Upper lobe of right lung (tissue), 1 donor: ENCODE data around the gene NOD2. TPM values are rescaled to one million over a fixed set of nuclear protein-coding genes. Genes with fewer than 3 reads are reported as not detected.

Source experiments
- ATAC-seq: fragments of 200-7000 bp; cut with Tn5 transposase; one replicate; pipeline ENCODE4 v1.9.1; 2020; ENCODE audit warnings: mild to moderate bottlenecking, moderate library complexity
- DNase-seq: peaks from one replicate; pipeline ENCODE4 v3.0.0-alpha.2; 2020
- H3K27ac ChIP-seq: fragments of 200-600 bp; one replicate; pipeline ENCODE4 v1.8.0; 2022
- H3K27me3 ChIP-seq: fragments of 200-600 bp; one replicate; pipeline ENCODE4 v1.8.0; 2022; ENCODE audit warnings: mild to moderate bottlenecking
- H3K36me3 ChIP-seq: fragments of 200-600 bp; one replicate; pipeline ENCODE4 v1.8.0; 2022
- H3K4me1 ChIP-seq: fragments of 200-600 bp; one replicate; pipeline ENCODE4 v1.8.0; 2022
- H3K4me3 ChIP-seq: fragments of 200-600 bp; one replicate; pipeline ENCODE4 v1.8.0; 2022; ENCODE audit warnings: mild to moderate bottlenecking
- H3K9me3 ChIP-seq: fragments of 200-600 bp; one replicate; pipeline ENCODE4 v1.8.0; 2022
- intact Hi-C: fragments of 100-400 bp; cut with DNase I; formaldehyde crosslinking; loops from one replicate; pipeline ENCODE4 v1.11.0; 2022
- total RNA-seq: library from RNA; stranded (reverse); fragmentation: NEBNext Ultra II Directional; extraction: Animal tissue kit (Norgen Biotek cat#: 25700); gene quantifications from one replicate; pipeline ENCODE4 v1.2.1, GENCODE V29; 2021
- TF ChIP-seq, protein P1 (sequence below): fragments of 200-600 bp; IDR thresholded peaks from one replicate; pipeline ENCODE4 v1.8.0; 2022; ENCODE audit warnings: antibody characterized with exemption
- donor health status: DM: no; HTN: yes; CAD: no; lungs with severe emphysema.

The NOD2 gene
- total RNA-seq, 1 donor from 2014 or later = 4.2 TPM

DNA sequence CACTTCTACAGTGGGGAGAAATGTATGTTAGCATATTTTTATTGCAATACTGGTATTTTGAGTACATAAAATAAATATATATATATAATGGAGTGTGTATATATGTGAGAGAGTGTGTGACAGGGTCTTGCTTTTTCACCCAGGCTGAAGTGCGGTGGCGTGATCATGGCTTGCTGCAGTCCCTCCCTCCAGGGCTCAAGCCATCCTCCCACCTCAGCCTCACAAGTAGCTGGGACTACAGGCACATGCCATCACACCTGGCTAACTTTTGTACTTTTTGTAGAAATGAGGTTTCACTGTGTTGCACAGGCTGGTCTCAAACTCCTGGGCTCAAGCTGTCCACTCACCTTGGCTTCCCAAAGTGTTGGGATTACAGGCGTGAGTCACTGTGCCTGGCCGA, 52.5 kb downstream of the NOD2 start:
- Histone ChIP-seq H3K36me3 (peaks cover 15% of the 10 kb centered on the region), H3K27me3 (no peaks in the 10 kb centered on the region), H3K9me3 (no peaks in the 10 kb centered on the region), H3K4me1 (peaks cover 17% of the 10 kb centered on the region), H3K4me3 (no peak overlapping the region), H3K27ac (no peak overlapping the region)
- intact Hi-C loops = no loop called here
- TF ChIP-seq, protein P1, sequence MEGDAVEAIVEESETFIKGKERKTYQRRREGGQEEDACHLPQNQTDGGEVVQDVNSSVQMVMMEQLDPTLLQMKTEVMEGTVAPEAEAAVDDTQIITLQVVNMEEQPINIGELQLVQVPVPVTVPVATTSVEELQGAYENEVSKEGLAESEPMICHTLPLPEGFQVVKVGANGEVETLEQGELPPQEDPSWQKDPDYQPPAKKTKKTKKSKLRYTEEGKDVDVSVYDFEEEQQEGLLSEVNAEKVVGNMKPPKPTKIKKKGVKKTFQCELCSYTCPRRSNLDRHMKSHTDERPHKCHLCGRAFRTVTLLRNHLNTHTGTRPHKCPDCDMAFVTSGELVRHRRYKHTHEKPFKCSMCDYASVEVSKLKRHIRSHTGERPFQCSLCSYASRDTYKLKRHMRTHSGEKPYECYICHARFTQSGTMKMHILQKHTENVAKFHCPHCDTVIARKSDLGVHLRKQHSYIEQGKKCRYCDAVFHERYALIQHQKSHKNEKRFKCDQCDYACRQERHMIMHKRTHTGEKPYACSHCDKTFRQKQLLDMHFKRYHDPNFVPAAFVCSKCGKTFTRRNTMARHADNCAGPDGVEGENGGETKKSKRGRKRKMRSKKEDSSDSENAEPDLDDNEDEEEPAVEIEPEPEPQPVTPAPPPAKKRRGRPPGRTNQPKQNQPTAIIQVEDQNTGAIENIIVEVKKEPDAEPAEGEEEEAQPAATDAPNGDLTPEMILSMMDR = no peak
- DNase-seq (no peak), ATAC-seq (no peak)

DNA sequence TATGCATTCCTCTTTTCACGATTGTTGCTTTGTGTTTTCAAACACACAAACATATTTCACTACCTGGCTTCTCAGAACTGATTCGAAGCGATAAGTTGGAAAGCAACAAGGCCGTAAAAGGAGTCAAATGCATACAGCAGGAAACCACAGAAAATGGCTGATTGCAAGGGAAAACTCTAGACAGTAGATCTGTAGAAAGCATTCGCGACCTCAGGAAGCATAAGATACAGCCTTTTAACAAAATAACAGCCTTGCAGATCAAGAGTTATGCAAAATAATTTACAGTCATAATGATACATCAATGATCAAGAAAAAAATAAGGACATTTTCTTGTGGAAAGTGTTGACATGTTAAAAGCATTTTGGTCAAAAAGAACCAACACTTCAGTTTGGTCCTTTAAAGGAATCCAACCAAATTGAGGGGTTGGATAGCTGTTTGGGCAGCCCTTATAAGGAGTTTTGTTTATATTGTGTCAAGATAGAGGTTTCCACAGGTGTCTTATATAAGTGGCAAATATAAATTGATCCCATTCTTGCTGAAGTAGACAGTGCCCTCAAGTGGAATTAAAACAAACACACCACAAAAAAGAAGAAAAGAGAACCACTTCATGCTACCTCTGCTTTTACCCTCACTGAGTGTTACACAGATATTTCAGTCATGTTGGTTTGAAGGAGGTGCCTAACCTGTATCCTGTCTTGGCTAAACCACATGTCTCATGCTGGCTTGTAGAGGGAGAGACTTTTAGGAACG, 54.0 kb downstream of the NOD2 start:
- TF ChIP-seq, protein P1 = peak; percentile 39
- H3K4me3 ChIP-seq = no peak overlapping the region
- H3K9me3 ChIP-seq = no peaks in the 10 kb centered on the region
- peaks cover 13% of the 10 kb centered on the region for H3K4me1 ChIP-seq
- peaks cover 26% of the 10 kb centered on the region for H3K36me3 ChIP-seq
- DNase-seq = no peak
- H3K27ac ChIP-seq = no peak overlapping the region
- intact Hi-C loops = no loop called here
- H3K27me3 ChIP-seq = no peaks in the 10 kb centered on the region
- ATAC-seq = peak; percentile 78

DNA sequence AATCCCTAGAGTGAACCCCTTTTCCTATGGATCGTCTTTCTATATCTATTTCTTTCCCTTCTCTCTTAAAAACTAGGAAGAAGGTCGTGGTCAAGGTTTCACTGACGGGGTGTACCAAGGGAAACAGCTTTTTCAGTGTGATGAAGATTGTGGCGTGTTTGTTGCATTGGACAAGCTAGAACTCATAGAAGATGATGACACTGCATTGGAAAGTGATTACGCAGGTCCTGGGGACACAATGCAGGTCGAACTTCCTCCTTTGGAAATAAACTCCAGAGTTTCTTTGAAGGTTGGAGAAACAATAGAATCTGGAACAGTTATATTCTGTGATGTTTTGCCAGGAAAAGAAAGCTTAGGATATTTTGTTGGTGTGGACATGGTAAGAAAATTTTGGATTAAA, 58.1 kb downstream of the NOD2 start:
- DNase-seq (no peak), ATAC-seq (no peak)
- Histone ChIP-seq H3K27me3 (no peaks in the 10 kb centered on the region), H3K9me3 (no peaks in the 10 kb centered on the region), H3K4me3 (no peak overlapping the region), H3K4me1 (no peaks in the 10 kb centered on the region), H3K27ac (no peak overlapping the region), H3K36me3 (peaks cover 59% of the 10 kb centered on the region)
- intact Hi-C loops = no loop called here
- TF ChIP-seq, protein P1 = no peak

DNA sequence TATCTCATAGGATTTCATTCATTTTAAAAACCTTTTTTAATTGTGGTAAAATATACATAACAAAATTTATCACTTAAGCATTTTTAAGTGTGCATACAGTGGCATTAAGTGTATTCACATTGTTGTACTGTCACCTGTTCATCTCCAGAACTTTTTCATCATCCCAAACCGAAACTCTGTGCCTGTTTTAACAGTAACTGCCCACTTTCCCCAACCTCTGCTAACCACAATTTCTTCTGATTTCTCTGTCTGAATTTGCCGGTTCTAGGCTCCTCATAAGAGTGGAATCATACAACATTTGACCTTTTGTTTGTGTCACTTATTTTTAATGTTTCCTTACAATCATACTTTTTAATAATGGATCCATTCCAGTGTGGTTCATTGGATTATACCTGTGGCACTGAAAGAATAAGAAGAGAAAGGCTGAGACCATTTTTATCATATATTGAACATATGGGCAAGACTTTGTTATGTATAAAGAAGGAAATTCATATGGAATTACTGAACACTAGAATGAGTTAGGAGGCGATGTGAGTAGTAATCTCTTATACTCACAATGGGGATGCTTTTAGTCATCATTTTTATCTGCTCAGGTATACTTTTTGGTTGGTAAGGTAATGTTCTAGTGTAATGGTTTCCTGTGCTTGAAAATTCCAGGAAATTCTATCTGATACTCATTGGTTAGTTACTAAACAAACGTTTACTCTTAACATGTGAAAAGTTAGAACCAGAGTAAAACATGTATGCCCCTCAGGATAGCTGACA, 59.2 kb downstream of the NOD2 start:
- peaks cover 68% of the 10 kb centered on the region for H3K36me3 ChIP-seq
- ATAC-seq = no peak
- H3K4me1 ChIP-seq = no peaks in the 10 kb centered on the region
- no peaks in the 10 kb centered on the region for H3K9me3 ChIP-seq
- intact Hi-C loops = no loop called here
- H3K27me3 ChIP-seq = no peaks in the 10 kb centered on the region
- no peak overlapping the region for H3K4me3 ChIP-seq
- no peak overlapping the region for H3K27ac ChIP-seq
- TF ChIP-seq, protein P1 = no peak
- DNase-seq = no peak

DNA sequence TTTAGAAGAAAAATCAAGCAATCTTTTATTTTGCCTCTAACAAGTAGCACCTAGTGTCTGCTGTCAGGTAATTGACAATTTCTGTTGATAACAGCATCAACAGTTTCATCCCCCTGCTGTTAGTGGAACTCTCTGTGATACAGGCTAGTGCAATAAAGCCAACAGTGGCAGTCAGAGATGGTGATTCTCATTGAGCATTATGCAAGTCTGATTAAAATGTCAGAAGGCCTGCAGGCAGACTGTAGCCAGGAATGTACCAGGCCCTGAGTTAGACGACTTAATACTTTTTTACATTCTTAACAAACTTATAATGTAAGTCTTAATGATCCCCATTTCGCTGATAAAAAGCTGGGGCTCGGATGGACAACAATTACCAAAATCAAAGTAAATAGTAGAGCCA, 63.1 kb downstream of the NOD2 start:
- DNase-seq (no peak), ATAC-seq (no peak)
- Histone ChIP-seq H3K36me3 (peaks cover 84% of the 10 kb centered on the region), H3K4me3 (no peak overlapping the region), H3K27ac (no peak overlapping the region), H3K9me3 (no peaks in the 10 kb centered on the region), H3K4me1 (peaks cover 7% of the 10 kb centered on the region), H3K27me3 (no peaks in the 10 kb centered on the region)
- intact Hi-C loops = no loop called here
- TF ChIP-seq, protein P1 = no peak
